HepG2 (cell line): ENCODE results near the gene ANKLE1. TPM values are rescaled to one million over a fixed set of nuclear protein-coding genes. Genes with fewer than 3 reads are reported as not detected.

ENCODE experiments used
- HOXA5 ChIP-seq: sonication (generic); formaldehyde crosslinking; IDR thresholded peaks from 2 replicates; pipeline ENCODE4 v1.4.0; 2020; ENCODE audit warnings: missing genetic modification reagents
- MAX ChIP-seq: IDR thresholded peaks from 2 replicates; pipeline ENCODE4 v1.6.1; 2012; ENCODE audit warnings: inconsistent platforms
- NR2F6 ChIP-seq, 2 experiments: IDR thresholded peaks; 2 replicates each; pipeline ENCODE4 v1.6.1; 2016; ENCODE audit warnings: antibody characterized with exemption in 1 of 2, mild to moderate bottlenecking in 1 of 2
- ZFP41 ChIP-seq: sonication (generic); formaldehyde crosslinking; IDR thresholded peaks from 2 replicates; pipeline ENCODE4 v1.4.0; 2020; ENCODE audit warnings: mild to moderate bottlenecking, missing genetic modification reagents, borderline replicate concordance
- ZFY ChIP-seq: sonication (generic); formaldehyde crosslinking; IDR thresholded peaks from 2 replicates; pipeline ENCODE4 v1.4.0; 2020; ENCODE audit warnings: missing genetic modification reagents
- ZNF142 ChIP-seq: sonication (generic); formaldehyde crosslinking; IDR thresholded peaks from 2 replicates; pipeline ENCODE4 v1.4.0; 2020; ENCODE audit warnings: missing genetic modification reagents
- ZNF263 ChIP-seq: sonication (generic); formaldehyde crosslinking; IDR thresholded peaks from 2 replicates; pipeline ENCODE4 v1.4.0; 2020; ENCODE audit warnings: missing genetic modification reagents
- polyA plus RNA-seq, 8 experiments: library from polyadenylated mRNA; depleted of rRNA in 3 of 8; stranded (reverse) in 7 of 8; unstranded in 1 of 8; fragments of >200 nt; fragmentation: Illumina TruSeq in 4 of 8; extraction: Trizol in 4 of 8; gene quantifications; 2 replicates each; pipeline versions ENCODE4 v1.2.1 to v1.2.3, GENCODE V29; 2011 to 2016; ENCODE audit warnings: low read depth in 4 of 8, missing spikeins in 1 of 8, mixed read lengths in 1 of 8; ENCODE audit not compliant: insufficient read depth in 1 of 8
- total RNA-seq, 5 experiments: library from RNA; depleted of rRNA; stranded (reverse); fragments of >200 nt; fragmentation: Illumina TruSeq; extraction: Trizol; gene quantifications; 2 replicates each; pipeline ENCODE4 v1.2.3, GENCODE V29; 2016; ENCODE audit warnings: low read depth in 1 of 5
- TF ChIP-seq, protein P1 (sequence below): IDR thresholded peaks from 2 replicates; pipeline ENCODE4 v1.6.1; 2016; ENCODE audit warnings: missing genetic modification reagents, missing compliant biosample characterization
- TF ChIP-seq, protein P2 (sequence below): sonication (generic); formaldehyde crosslinking; IDR thresholded peaks from 2 replicates; pipeline ENCODE4 v1.5.0; 2020; ENCODE audit warnings: mild to moderate bottlenecking, low read depth, missing genetic modification reagents, borderline replicate concordance
- TF ChIP-seq, protein P3 (sequence below): sonication (generic); formaldehyde crosslinking; IDR thresholded peaks from 2 replicates; pipeline ENCODE4 v1.4.0; 2020; ENCODE audit warnings: mild to moderate bottlenecking, missing genetic modification reagents

Gene ANKLE1
- total and polyA plus RNA-seq, 2 of the 13 experiments (the other 11 are each of a cell fraction or from before 2014, with no cell fraction given), result 0.69 to 1.5 TPM

GRCh38 chr19:17331045-17331558 is 49.4 kb downstream of the ANKLE1 start (continued):
- TF ChIP-seq NR2F6 (IDR thresholded peaks at IDR 0.05), result no peak
- no peak for TF ChIP-seq NR2F6 (CRISPR knock-in tag; IDR thresholded peaks at IDR 0.05)
- peak; percentile 83 for TF ChIP-seq ZNF263 (CRISPR knock-in tag)
- TF ChIP-seq, protein P1, sequence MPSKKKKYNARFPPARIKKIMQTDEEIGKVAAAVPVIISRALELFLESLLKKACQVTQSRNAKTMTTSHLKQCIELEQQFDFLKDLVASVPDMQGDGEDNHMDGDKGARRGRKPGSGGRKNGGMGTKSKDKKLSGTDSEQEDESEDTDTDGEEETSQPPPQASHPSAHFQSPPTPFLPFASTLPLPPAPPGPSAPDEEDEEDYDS, result no peak
- TF ChIP-seq, protein P2, sequence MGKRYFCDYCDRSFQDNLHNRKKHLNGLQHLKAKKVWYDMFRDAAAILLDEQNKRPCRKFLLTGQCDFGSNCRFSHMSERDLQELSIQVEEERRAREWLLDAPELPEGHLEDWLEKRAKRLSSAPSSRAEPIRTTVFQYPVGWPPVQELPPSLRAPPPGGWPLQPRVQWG (CRISPR knock-in tag), result no peak
- peak; percentile 25; the same call in 1 of the 2 replicates for TF ChIP-seq MAX
- no peak for TF ChIP-seq HOXA5 (CRISPR knock-in tag)
- TF ChIP-seq ZNF142 (CRISPR knock-in tag), result 0 out of 2 replicates have a peak, but pooled peaks have one; percentile 16
- no peak for TF ChIP-seq ZFP41 (CRISPR knock-in tag)
- TF ChIP-seq ZFY (CRISPR knock-in tag), result no peak
- TF ChIP-seq, protein P3, sequence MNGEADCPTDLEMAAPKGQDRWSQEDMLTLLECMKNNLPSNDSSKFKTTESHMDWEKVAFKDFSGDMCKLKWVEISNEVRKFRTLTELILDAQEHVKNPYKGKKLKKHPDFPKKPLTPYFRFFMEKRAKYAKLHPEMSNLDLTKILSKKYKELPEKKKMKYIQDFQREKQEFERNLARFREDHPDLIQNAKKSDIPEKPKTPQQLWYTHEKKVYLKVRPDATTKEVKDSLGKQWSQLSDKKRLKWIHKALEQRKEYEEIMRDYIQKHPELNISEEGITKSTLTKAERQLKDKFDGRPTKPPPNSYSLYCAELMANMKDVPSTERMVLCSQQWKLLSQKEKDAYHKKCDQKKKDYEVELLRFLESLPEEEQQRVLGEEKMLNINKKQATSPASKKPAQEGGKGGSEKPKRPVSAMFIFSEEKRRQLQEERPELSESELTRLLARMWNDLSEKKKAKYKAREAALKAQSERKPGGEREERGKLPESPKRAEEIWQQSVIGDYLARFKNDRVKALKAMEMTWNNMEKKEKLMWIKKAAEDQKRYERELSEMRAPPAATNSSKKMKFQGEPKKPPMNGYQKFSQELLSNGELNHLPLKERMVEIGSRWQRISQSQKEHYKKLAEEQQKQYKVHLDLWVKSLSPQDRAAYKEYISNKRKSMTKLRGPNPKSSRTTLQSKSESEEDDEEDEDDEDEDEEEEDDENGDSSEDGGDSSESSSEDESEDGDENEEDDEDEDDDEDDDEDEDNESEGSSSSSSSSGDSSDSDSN, result no peak
